K562 (cell line): ENCODE results near the gene TRAF3IP3. TPM values are rescaled to one million over a fixed set of nuclear protein-coding genes. Genes with fewer than 3 reads are reported as not detected.
A peak's percentile ranks its signal among the peaks of the same experiment; 100 is the strongest.

Source experiments
- C11orf30 ChIP-seq: fragments of 450-650 bp; IDR thresholded peaks from 2 replicates; pipeline ENCODE4 v1.6.1; 2016; ENCODE audit warnings: low read depth, mild to moderate bottlenecking
- CHD4 ChIP-seq: fragments of 200-600 bp; sonication (generic); IDR thresholded peaks from 3 replicates; pipeline ENCODE4 v1.6.1; 2012; ENCODE audit warnings: low read depth, mild to moderate bottlenecking, mixed read lengths, low read length, inconsistent platforms; ENCODE audit not compliant: insufficient read depth, insufficient replicate concordance, poor library complexity, severe bottlenecking
- CSDE1 ChIP-seq, 2 experiments: fragments of 450-650 bp; IDR thresholded peaks; 2 replicates each; pipeline ENCODE4 v1.6.1; 2016; ENCODE audit warnings: mild to moderate bottlenecking in 1 of 2
- EGR1 ChIP-seq: fragments of 450-650 bp; conservative IDR thresholded peaks from 2 replicates; pipeline ENCODE4 v1.6.1; 2017; ENCODE audit warnings: mild to moderate bottlenecking
- ELF1 ChIP-seq: fragments of 200-800 bp; sonication (Bioruptor generic); IDR thresholded peaks from 2 replicates; pipeline ENCODE4 v1.6.1; 2016; ENCODE audit warnings: missing genetic modification characterization, missing compliant biosample characterization
- FOXJ3 ChIP-seq: sonication (generic); formaldehyde crosslinking; IDR thresholded peaks from 2 replicates; pipeline ENCODE4 v1.4.0; 2020; ENCODE audit warnings: mild to moderate bottlenecking, missing genetic modification reagents
- GATAD2B ChIP-seq: fragments of 450-650 bp; IDR thresholded peaks from 2 replicates; pipeline ENCODE4 v1.6.1; 2017; ENCODE audit warnings: mild to moderate bottlenecking, borderline replicate concordance
- HNRNPH1 ChIP-seq: fragments of 200-400 bp; formaldehyde crosslinking; optimal IDR thresholded peaks from 2 replicates; pipeline ENCODE3; 2017; ENCODE audit warnings: low read depth, mild to moderate bottlenecking, low read length, moderate library complexity
- HNRNPK ChIP-seq: fragments of 200-400 bp; formaldehyde crosslinking; IDR thresholded peaks from one replicate; pipeline ENCODE4 v1.6.1; 2018; ENCODE audit warnings: mild to moderate bottlenecking, low read depth, low read length; ENCODE audit not compliant: poor library complexity, severe bottlenecking
- LCOR ChIP-seq: sonication (generic); formaldehyde crosslinking; IDR thresholded peaks from 2 replicates; pipeline ENCODE4 v1.8.0; 2022; ENCODE audit warnings: mild to moderate bottlenecking, missing genetic modification reagents
- NR2C1 ChIP-seq, 2 experiments: fragments of 450-650 bp; IDR thresholded peaks; 2 replicates each; pipeline ENCODE4 v1.6.1; 2017; ENCODE audit warnings: mild to moderate bottlenecking in 2 of 2, antibody characterized with exemption in 1 of 2, inconsistent platforms in 1 of 2, missing compliant biosample characterization in 1 of 2, missing genetic modification characterization in 1 of 2
- RBM22 ChIP-seq: fragments of 200-400 bp; formaldehyde crosslinking; IDR thresholded peaks from 2 replicates; pipeline ENCODE4 v1.6.1; 2018; ENCODE audit warnings: low read length, low read depth; ENCODE audit not compliant: poor library complexity, severe bottlenecking
- SIRT6 ChIP-seq: IDR thresholded peaks from one replicate; pipeline ENCODE4 v1.6.1; 2012; ENCODE audit warnings: low read depth, mild to moderate bottlenecking, control low read depth, inconsistent platforms, low read length, moderate library complexity
- SOX6 ChIP-seq: fragments of 450-650 bp; IDR thresholded peaks from 2 replicates; pipeline ENCODE4 v1.6.1; 2014; ENCODE audit warnings: mild to moderate bottlenecking
- TSC22D4 ChIP-seq: fragments of 450-650 bp; IDR thresholded peaks from 2 replicates; pipeline ENCODE4 v1.6.1; 2016; ENCODE audit warnings: missing genetic modification characterization, missing biosample characterization, control low read depth
- U2AF1 ChIP-seq: fragments of 200-400 bp; formaldehyde crosslinking; optimal IDR thresholded peaks from 2 replicates; pipeline ENCODE3; 2017; ENCODE audit warnings: mild to moderate bottlenecking, low read depth, low read length, moderate library complexity
- ZC3H8 ChIP-seq: fragments of 450-650 bp; IDR thresholded peaks from 2 replicates; pipeline ENCODE4 v1.6.1; 2017
- ZNF280A ChIP-seq: fragments of 450-650 bp; IDR thresholded peaks from 2 replicates; pipeline ENCODE4 v1.6.1; 2018; ENCODE audit warnings: mild to moderate bottlenecking, low read depth; ENCODE audit not compliant: partially characterized antibody
- ZNF280B ChIP-seq: fragments of 250-450 bp; sonication (Bioruptor Pico); IDR thresholded peaks from 2 replicates; pipeline ENCODE4 v1.5.1; 2021; ENCODE audit warnings: mild to moderate bottlenecking
- polyA plus RNA-seq, 8 experiments: library from polyadenylated mRNA; depleted of rRNA in 4 of 8; stranded (reverse) in 5 of 8; unstranded in 3 of 8; fragments of >200 nt; fragmentation: Nextera tagmentation in 2 of 8; fragmentation: Illumina TruSeq in 1 of 8; extraction: Ambion mirVana in 2 of 8; extraction: Trizol in 1 of 8; gene quantifications; 2 replicates each; pipeline versions ENCODE4 v1.2.1 to v1.2.3, GENCODE V29; 2011 to 2014; ENCODE audit warnings: inconsistent platforms in 1 of 8, missing spikeins in 1 of 8
- total RNA-seq, 7 experiments: library from RNA; depleted of rRNA in 6 of 7; stranded (reverse); fragments of >200 nt in 6 of 7; fragmentation: Illumina TruSeq in 2 of 7; extraction: Trizol in 2 of 7; gene quantifications; 2 replicates each; pipeline versions ENCODE4 v1.2.1 to v1.2.3, GENCODE V29; 2011 to 2021; ENCODE audit warnings: low replicate concordance in 1 of 7
- TF ChIP-seq, protein P1 (sequence below), 2 experiments: fragments of 200-800 bp in 1 of 2; sonication (Bioruptor generic) in 1 of 2; sonication (generic) in 1 of 2; formaldehyde crosslinking in 1 of 2; IDR thresholded peaks in 1 of 2; conservative IDR thresholded peaks in 1 of 2; 2 replicates each; pipeline versions ENCODE4 v1.5.0 to v1.6.1; 2016 to 2020; ENCODE audit warnings: missing compliant biosample characterization in 1 of 2, missing genetic modification characterization in 1 of 2, missing genetic modification reagents in 1 of 2
- TF ChIP-seq, protein P2 (sequence below), 3 experiments: fragments of 200-800 bp in 1 of 3; sonication (Bioruptor generic) in 1 of 3; sonication (generic) in 1 of 3; formaldehyde crosslinking in 1 of 3; IDR thresholded peaks; 2 replicates each; pipeline versions ENCODE4 v1.6.1 to v1.8.0; 2016 to 2022; ENCODE audit warnings: mild to moderate bottlenecking in 2 of 3, missing compliant biosample characterization in 2 of 3, missing genetic modification characterization in 2 of 3, missing genetic modification reagents in 1 of 3

TRAF3IP3 gene
- total and polyA plus RNA-seq, 9 of the 15 experiments (the other 6 are each of a cell fraction or from before 2014, with no cell fraction given) = 0.06 to 1.1 (median 0.31) TPM

- TF ChIP-seq, protein P1, sequence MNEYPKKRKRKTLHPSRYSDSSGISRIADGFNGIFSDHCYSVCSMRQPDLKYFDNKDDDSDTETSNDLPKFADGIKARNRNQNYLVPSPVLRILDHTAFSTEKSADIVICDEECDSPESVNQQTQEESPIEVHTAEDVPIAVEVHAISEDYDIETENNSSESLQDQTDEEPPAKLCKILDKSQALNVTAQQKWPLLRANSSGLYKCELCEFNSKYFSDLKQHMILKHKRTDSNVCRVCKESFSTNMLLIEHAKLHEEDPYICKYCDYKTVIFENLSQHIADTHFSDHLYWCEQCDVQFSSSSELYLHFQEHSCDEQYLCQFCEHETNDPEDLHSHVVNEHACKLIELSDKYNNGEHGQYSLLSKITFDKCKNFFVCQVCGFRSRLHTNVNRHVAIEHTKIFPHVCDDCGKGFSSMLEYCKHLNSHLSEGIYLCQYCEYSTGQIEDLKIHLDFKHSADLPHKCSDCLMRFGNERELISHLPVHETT (CRISPR knock-in tag; conservative IDR thresholded peaks at IDR 0.05 in 1 of 2, IDR thresholded peaks at IDR 0.05 in 1 of 2) = peak in 1 of 2 experiments; percentile 50; a peak in 1 of 4 replicates
- no peak for TF ChIP-seq LCOR (CRISPR knock-in tag)
- TF ChIP-seq HNRNPH1 = no peak
- TF ChIP-seq CSDE1 (IDR thresholded peaks at IDR 0.05) = no peak
- no peak for TF ChIP-seq CHD4
- no peak for TF ChIP-seq ZNF280A
- TF ChIP-seq GATAD2B = no peak
- no peak for TF ChIP-seq HNRNPK
- TF ChIP-seq SOX6 = peak; percentile 78
- no peak for TF ChIP-seq ZC3H8
- TF ChIP-seq ELF1 (tag) = no peak
- no peak for TF ChIP-seq SIRT6
- TF ChIP-seq U2AF1 = no peak
- no peak for TF ChIP-seq FOXJ3 (CRISPR knock-in tag)
- TF ChIP-seq ZNF280B (CRISPR knock-in tag) = no peak
- TF ChIP-seq TSC22D4 (tag) = no peak
- no peak for TF ChIP-seq NR2C1 (IDR thresholded peaks at IDR 0.05)
- no peak for TF ChIP-seq NR2C1 (tag; IDR thresholded peaks at IDR 0.05)
- TF ChIP-seq EGR1 = no peak
- TF ChIP-seq RBM22 = no peak
- TF ChIP-seq, protein P2, sequence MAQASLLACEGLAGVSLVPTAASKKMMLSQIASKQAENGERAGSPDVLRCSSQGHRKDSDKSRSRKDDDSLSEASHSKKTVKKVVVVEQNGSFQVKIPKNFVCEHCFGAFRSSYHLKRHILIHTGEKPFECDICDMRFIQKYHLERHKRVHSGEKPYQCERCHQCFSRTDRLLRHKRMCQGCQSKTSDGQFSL (CRISPR knock-in tag; IDR thresholded peaks at IDR 0.05) = no peak
- TF ChIP-seq, protein P2 (tag; IDR thresholded peaks at IDR 0.05) = no peak
- TF ChIP-seq C11orf30 = no peak
Measured at GRCh38 chr1:209808059-209808581, 52.3 kb downstream of the TRAF3IP3 start (continued).
